SK-N-SH treated with all-trans-retinoic acid at 6 μM for 48 hours (cell line): Measurements from ENCODE around the gene SMARCA2.

Experiments used
- ATAC-seq: fragments of 200-7000 bp; cut with Tn5 transposase; 3 replicates; pipeline ENCODE4 v1.9.1; 2020; ENCODE audit warnings: mild to moderate bottlenecking, moderate library complexity
- ARNTL ChIP-seq: fragments of 450-650 bp; formaldehyde crosslinking; IDR thresholded peaks from 2 replicates; pipeline ENCODE4 v1.5.0; 2020; ENCODE audit warnings: low read depth, mild to moderate bottlenecking, moderate library complexity, borderline replicate concordance
- BACH2 ChIP-seq: fragments of 250-450 bp; sonication (Bioruptor Pico); IDR thresholded peaks from 2 replicates; pipeline ENCODE4 v1.9.0; 2021; ENCODE audit warnings: mild to moderate bottlenecking, borderline replicate concordance
- CREB5 ChIP-seq: fragments of 250-450 bp; sonication (Bioruptor Pico); IDR thresholded peaks from 2 replicates; pipeline ENCODE4 v1.5.1; 2020; ENCODE audit warnings: low read depth, mild to moderate bottlenecking, moderate library complexity
- CSDC2 ChIP-seq: fragments of 250-450 bp; sonication (Bioruptor Pico); IDR thresholded peaks from 2 replicates; pipeline ENCODE4 v1.5.0; 2020; ENCODE audit warnings: mild to moderate bottlenecking, moderate library complexity
- ESRRG ChIP-seq: fragments of 250-450 bp; sonication (Bioruptor Pico); IDR thresholded peaks from 2 replicates; pipeline ENCODE4 v1.6.1; 2021; ENCODE audit warnings: mild to moderate bottlenecking
- GLIS3 ChIP-seq: fragments of 250-450 bp; sonication (Bioruptor Pico); IDR thresholded peaks from 2 replicates; pipeline ENCODE4 v1.5.0; 2020; ENCODE audit warnings: mild to moderate bottlenecking, moderate library complexity
- ISL1 ChIP-seq: fragments of 250-450 bp; sonication (Bioruptor Pico); IDR thresholded peaks from 2 replicates; pipeline ENCODE4 v2.1.2; 2022; ENCODE audit warnings: mild to moderate bottlenecking, moderate library complexity
- OSR1 ChIP-seq: fragments of 250-450 bp; sonication (Bioruptor Pico); IDR thresholded peaks from 2 replicates; pipeline ENCODE4 v1.8.0; 2022; ENCODE audit warnings: moderate library complexity, mild to moderate bottlenecking, inconsistent platforms
- PPARA ChIP-seq: fragments of 250-450 bp; sonication (Bioruptor Pico); IDR thresholded peaks from 2 replicates; pipeline ENCODE4 v1.5.0; 2020; ENCODE audit warnings: mild to moderate bottlenecking, borderline replicate concordance
- RARB ChIP-seq: fragments of 250-450 bp; sonication (Bioruptor Pico); IDR thresholded peaks from 2 replicates; pipeline ENCODE4 v1.8.0; 2021; ENCODE audit warnings: mild to moderate bottlenecking, moderate library complexity
- SNAI2 ChIP-seq: fragments of 250-450 bp; sonication (Bioruptor Pico); IDR thresholded peaks from 2 replicates; pipeline ENCODE4 v1.5.0; 2020; ENCODE audit warnings: mild to moderate bottlenecking, moderate library complexity
- TCF4 ChIP-seq: fragments of 250-450 bp; sonication (Bioruptor Pico); IDR thresholded peaks from 2 replicates; pipeline ENCODE4 v1.8.0; 2021; ENCODE audit warnings: mild to moderate bottlenecking, moderate library complexity, borderline replicate concordance
- TOX ChIP-seq: fragments of 250-450 bp; sonication (Bioruptor Pico); IDR thresholded peaks from 2 replicates; pipeline ENCODE4 v1.8.0; 2021; ENCODE audit warnings: mild to moderate bottlenecking, moderate library complexity, borderline replicate concordance
- ZC3H10 ChIP-seq: fragments of 250-450 bp; sonication (Bioruptor Pico); IDR thresholded peaks from 2 replicates; pipeline ENCODE4 v1.5.1; 2021; ENCODE audit warnings: mild to moderate bottlenecking, moderate library complexity
- ZFP3 ChIP-seq: fragments of 250-450 bp; sonication (Bioruptor Pico); IDR thresholded peaks from 2 replicates; pipeline ENCODE4 v1.5.0; 2020; ENCODE audit warnings: mild to moderate bottlenecking, moderate library complexity
- ZFP30 ChIP-seq: fragments of 450-650 bp; formaldehyde crosslinking; IDR thresholded peaks from 2 replicates; pipeline ENCODE4 v1.5.0; 2022; ENCODE audit warnings: mild to moderate bottlenecking, moderate library complexity
- ZNF565 ChIP-seq: fragments of 450-650 bp; formaldehyde crosslinking; conservative IDR thresholded peaks from 2 replicates; pipeline ENCODE4 v1.5.0; 2020; ENCODE audit warnings: low read depth, mild to moderate bottlenecking, moderate library complexity
- ZNF70 ChIP-seq: fragments of 450-650 bp; formaldehyde crosslinking; IDR thresholded peaks from 2 replicates; pipeline ENCODE4 v1.5.0; 2020; ENCODE audit warnings: mild to moderate bottlenecking, moderate library complexity
- ZNF8 ChIP-seq: fragments of 450-650 bp; formaldehyde crosslinking; IDR thresholded peaks from 2 replicates; pipeline ENCODE4 v1.5.0; 2020; ENCODE audit warnings: mild to moderate bottlenecking, moderate library complexity
- TF ChIP-seq, protein P1 (sequence below): fragments of 250-450 bp; sonication (Bioruptor Pico); IDR thresholded peaks from 2 replicates; pipeline ENCODE4 v1.8.0; 2020; ENCODE audit warnings: mild to moderate bottlenecking, moderate library complexity, borderline replicate concordance
- TF ChIP-seq, protein P2 (sequence below): fragments of 250-450 bp; sonication (Bioruptor Pico); IDR thresholded peaks from 2 replicates; pipeline ENCODE4 v1.8.0; 2021; ENCODE audit warnings: low read depth, mild to moderate bottlenecking, moderate library complexity, borderline replicate concordance
- TF ChIP-seq, protein P3 (sequence below): fragments of 250-450 bp; sonication (Bioruptor Pico); IDR thresholded peaks from 2 replicates; pipeline ENCODE4 v1.5.1; 2021; ENCODE audit warnings: mild to moderate bottlenecking, moderate library complexity
- TF ChIP-seq, protein P4 (sequence below): fragments of 250-450 bp; sonication (Bioruptor Pico); IDR thresholded peaks from 2 replicates; pipeline ENCODE4 v1.5.0; 2020; ENCODE audit warnings: mild to moderate bottlenecking, moderate library complexity

SMARCA2 gene

GRCh38 chr9:2040828-2041227, 25.7 kb downstream of the SMARCA2 start:
- ATAC-seq: no peak
- TF ChIP-seq CREB5 (no peak), BACH2 (no peak), ZFP3 (CRISPR knock-in tag) (no peak), TCF4 (CRISPR knock-in tag) (no peak), OSR1 (CRISPR knock-in tag) (no peak), ZNF70 (CRISPR knock-in tag) (no peak), ZNF8 (CRISPR knock-in tag) (no peak), ISL1 (no peak), SNAI2 (CRISPR knock-in tag) (no peak), ZC3H10 (no peak), TOX (no peak), RARB (CRISPR knock-in tag) (no peak), ZNF565 (CRISPR knock-in tag) (no peak), ARNTL (CRISPR knock-in tag) (no peak), PPARA (no peak), CSDC2 (CRISPR knock-in tag) (no peak), ESRRG (CRISPR knock-in tag) (no peak)
- TF ChIP-seq, protein P1, sequence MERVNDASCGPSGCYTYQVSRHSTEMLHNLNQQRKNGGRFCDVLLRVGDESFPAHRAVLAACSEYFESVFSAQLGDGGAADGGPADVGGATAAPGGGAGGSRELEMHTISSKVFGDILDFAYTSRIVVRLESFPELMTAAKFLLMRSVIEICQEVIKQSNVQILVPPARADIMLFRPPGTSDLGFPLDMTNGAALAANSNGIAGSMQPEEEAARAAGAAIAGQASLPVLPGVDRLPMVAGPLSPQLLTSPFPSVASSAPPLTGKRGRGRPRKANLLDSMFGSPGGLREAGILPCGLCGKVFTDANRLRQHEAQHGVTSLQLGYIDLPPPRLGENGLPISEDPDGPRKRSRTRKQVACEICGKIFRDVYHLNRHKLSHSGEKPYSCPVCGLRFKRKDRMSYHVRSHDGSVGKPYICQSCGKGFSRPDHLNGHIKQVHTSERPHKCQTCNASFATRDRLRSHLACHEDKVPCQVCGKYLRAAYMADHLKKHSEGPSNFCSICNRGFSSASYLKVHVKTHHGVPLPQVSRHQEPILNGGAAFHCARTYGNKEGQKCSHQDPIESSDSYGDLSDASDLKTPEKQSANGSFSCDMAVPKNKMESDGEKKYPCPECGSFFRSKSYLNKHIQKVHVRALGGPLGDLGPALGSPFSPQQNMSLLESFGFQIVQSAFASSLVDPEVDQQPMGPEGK: no peak
- TF ChIP-seq, protein P2, sequence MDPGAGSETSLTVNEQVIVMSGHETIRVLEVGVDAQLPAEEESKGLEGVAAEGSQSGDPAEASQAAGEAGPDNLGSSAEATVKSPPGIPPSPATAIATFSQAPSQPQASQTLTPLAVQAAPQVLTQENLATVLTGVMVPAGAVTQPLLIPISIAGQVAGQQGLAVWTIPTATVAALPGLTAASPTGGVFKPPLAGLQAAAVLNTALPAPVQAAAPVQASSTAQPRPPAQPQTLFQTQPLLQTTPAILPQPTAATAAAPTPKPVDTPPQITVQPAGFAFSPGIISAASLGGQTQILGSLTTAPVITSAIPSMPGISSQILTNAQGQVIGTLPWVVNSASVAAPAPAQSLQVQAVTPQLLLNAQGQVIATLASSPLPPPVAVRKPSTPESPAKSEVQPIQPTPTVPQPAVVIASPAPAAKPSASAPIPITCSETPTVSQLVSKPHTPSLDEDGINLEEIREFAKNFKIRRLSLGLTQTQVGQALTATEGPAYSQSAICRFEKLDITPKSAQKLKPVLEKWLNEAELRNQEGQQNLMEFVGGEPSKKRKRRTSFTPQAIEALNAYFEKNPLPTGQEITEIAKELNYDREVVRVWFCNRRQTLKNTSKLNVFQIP (CRISPR knock-in tag): no peak
- TF ChIP-seq, protein P3, sequence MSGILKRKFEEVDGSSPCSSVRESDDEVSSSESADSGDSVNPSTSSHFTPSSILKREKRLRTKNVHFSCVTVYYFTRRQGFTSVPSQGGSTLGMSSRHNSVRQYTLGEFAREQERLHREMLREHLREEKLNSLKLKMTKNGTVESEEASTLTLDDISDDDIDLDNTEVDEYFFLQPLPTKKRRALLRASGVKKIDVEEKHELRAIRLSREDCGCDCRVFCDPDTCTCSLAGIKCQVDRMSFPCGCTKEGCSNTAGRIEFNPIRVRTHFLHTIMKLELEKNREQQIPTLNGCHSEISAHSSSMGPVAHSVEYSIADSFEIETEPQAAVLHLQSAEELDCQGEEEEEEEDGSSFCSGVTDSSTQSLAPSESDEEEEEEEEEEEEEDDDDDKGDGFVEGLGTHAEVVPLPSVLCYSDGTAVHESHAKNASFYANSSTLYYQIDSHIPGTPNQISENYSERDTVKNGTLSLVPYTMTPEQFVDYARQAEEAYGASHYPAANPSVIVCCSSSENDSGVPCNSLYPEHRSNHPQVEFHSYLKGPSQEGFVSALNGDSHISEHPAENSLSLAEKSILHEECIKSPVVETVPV (CRISPR knock-in tag): no peak

DNA sequence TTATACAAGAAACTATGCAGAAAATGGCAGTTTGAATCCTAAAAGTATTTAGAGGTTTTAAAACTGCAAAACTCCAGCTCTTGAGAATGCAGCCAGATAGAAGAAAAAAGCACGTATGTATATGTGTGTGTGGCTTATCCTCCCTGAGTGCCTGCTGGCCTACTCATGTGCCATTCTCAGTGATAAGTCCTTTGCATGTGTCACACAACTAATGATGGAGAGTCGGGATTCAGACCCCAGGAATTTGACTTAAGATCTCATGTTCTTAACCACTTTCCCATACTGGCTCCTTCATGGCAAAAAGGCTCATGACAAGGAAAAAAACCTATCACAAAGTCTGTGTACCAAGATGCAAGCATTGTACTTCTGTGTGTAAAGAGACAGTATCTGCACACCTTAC, 26.6 kb downstream of the SMARCA2 start:
- TF ChIP-seq, protein P1: no peak
- TF ChIP-seq OSR1 (CRISPR knock-in tag): no peak
- TF ChIP-seq, all 23 proteins: peak for 0
- ATAC-seq: no peak

DNA sequence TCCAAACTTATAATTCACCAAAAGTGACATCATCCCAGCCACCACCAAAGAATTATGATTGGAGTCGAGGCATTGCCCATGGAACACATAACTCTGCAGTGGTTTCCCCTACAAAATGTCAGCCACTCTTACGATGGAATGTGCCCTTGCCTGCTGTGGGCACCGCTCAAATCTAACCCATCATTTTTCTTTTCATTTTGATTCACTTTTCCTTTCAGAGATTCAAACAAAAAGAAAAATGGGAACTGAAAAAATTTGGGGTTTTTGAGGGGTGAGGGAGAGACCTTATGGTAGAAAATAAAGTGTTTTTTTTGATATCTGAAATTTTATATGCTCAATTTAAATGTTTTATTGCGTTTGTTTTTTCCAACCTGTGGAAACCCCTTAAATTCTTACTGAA, 28.1 kb downstream of the SMARCA2 start:
- ATAC-seq: no peak
- TF ChIP-seq, protein P3 (CRISPR knock-in tag): no peak
- no peak for TF ChIP-seq SNAI2 (CRISPR knock-in tag)
- TF ChIP-seq ZNF8 (CRISPR knock-in tag): no peak
- no peak for TF ChIP-seq GLIS3 (CRISPR knock-in tag)
- TF ChIP-seq ISL1: no peak
- TF ChIP-seq PPARA: no peak
- TF ChIP-seq RARB (CRISPR knock-in tag): no peak
- TF ChIP-seq, protein P4, sequence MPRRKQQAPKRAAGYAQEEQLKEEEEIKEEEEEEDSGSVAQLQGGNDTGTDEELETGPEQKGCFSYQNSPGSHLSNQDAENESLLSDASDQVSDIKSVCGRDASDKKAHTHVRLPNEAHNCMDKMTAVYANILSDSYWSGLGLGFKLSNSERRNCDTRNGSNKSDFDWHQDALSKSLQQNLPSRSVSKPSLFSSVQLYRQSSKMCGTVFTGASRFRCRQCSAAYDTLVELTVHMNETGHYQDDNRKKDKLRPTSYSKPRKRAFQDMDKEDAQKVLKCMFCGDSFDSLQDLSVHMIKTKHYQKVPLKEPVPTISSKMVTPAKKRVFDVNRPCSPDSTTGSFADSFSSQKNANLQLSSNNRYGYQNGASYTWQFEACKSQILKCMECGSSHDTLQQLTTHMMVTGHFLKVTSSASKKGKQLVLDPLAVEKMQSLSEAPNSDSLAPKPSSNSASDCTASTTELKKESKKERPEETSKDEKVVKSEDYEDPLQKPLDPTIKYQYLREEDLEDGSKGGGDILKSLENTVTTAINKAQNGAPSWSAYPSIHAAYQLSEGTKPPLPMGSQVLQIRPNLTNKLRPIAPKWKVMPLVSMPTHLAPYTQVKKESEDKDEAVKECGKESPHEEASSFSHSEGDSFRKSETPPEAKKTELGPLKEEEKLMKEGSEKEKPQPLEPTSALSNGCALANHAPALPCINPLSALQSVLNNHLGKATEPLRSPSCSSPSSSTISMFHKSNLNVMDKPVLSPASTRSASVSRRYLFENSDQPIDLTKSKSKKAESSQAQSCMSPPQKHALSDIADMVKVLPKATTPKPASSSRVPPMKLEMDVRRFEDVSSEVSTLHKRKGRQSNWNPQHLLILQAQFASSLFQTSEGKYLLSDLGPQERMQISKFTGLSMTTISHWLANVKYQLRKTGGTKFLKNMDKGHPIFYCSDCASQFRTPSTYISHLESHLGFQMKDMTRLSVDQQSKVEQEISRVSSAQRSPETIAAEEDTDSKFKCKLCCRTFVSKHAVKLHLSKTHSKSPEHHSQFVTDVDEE: no peak
- TF ChIP-seq ZFP30 (CRISPR knock-in tag): no peak
- TF ChIP-seq, protein P2 (CRISPR knock-in tag): no peak
- TF ChIP-seq ZFP3 (CRISPR knock-in tag): no peak
- TF ChIP-seq BACH2: no peak
- TF ChIP-seq TCF4 (CRISPR knock-in tag): no peak
- TF ChIP-seq ARNTL (CRISPR knock-in tag): no peak
- TF ChIP-seq ZNF70 (CRISPR knock-in tag): no peak
- TF ChIP-seq ZNF565 (CRISPR knock-in tag): no peak
